ENCODE measurements around the gene HOXA3. TPM values are rescaled to one million over a fixed set of nuclear protein-coding genes. Genes with fewer than 3 reads are reported as not detected.

HOXA3 gene
- total RNA-seq, 2 donors from 2014 or later, result 13.3 to 14.1 TPM

- no peaks in the 10 kb centered on the region for H3K9me3 ChIP-seq
- peak overlapping the region; percentile 94 for H3K27ac ChIP-seq
- no peaks in the 10 kb centered on the region for H3K36me3 ChIP-seq
- no peak for DNase-seq
- H3K9ac ChIP-seq (ENCODE audit: low read depth in 2 of 2, low read length in 2 of 2), result peak overlapping the region in 1 of 2 donors; percentile 98
- TF ChIP-seq CTCF (IDR thresholded peaks at IDR 0.05), result no peak
- peaks cover 11% of the 10 kb centered on the region for H3K27me3 ChIP-seq
- H3K4me1 ChIP-seq, result peaks cover 5% of the 10 kb centered on the region
- H3K4me3 ChIP-seq, result peak overlapping the region; percentile 64
- intact Hi-C loops (cut with DNase I), result loop anchor here (5.0 kb wide), 1 partner anchor 790 kb away; no protein-coding TSS in a partner anchor
Measured at GRCh38 chr7:27162561-27163287, 10.3 kb upstream of the HOXA3 start.

- H3K36me3 ChIP-seq, result no peaks in the 10 kb centered on the region
- H3K4me3 ChIP-seq, result peak overlapping the region; percentile 64
- peaks cover 5% of the 10 kb centered on the region for H3K4me1 ChIP-seq
- peak overlapping the region; percentile 94 for H3K27ac ChIP-seq
- no peaks in the 10 kb centered on the region for H3K9me3 ChIP-seq
- peak overlapping the region; percentile 52 to 98 for H3K9ac ChIP-seq (ENCODE audit: low read depth in 2 of 2, low read length in 2 of 2)
- no peak for DNase-seq
- H3K27me3 ChIP-seq, result peaks cover 11% of the 10 kb centered on the region
- TF ChIP-seq CTCF (IDR thresholded peaks at IDR 0.05), result no peak
- intact Hi-C loops (cut with DNase I), result loop anchor here (5.0 kb wide), 1 partner anchor 790 kb away; no protein-coding TSS in a partner anchor
Measured at GRCh38 chr7:27161721-27162560, 9.6 kb upstream of the HOXA3 start.

- no peaks in the 10 kb centered on the region for H3K9me3 ChIP-seq
- no peak for TF ChIP-seq CTCF (IDR thresholded peaks at IDR 0.05)
- H3K27me3 ChIP-seq, result peaks cover 9% of the 10 kb centered on the region
- H3K27ac ChIP-seq, result peak overlapping the region; percentile 94
- peak overlapping the region; percentile 64 for H3K4me3 ChIP-seq
- peak overlapping the region in 1 of 2 donors; percentile 100 for H3K9ac ChIP-seq (ENCODE audit: low read depth in 2 of 2, low read length in 2 of 2)
- no peaks in the 10 kb centered on the region for H3K36me3 ChIP-seq
- peaks cover 5% of the 10 kb centered on the region for H3K4me1 ChIP-seq
- intact Hi-C loops (cut with DNase I), result loop anchor here (5.0 kb wide), 1 partner anchor 789 kb away; no protein-coding TSS in a partner anchor
- peak; percentile 76 for DNase-seq
Measured at GRCh38 chr7:27161214-27161720, 8.9 kb upstream of the HOXA3 start.

- peaks cover 5% of the 10 kb centered on the region for H3K4me1 ChIP-seq
- DNase-seq, result peak; percentile 91
- TF ChIP-seq CTCF (IDR thresholded peaks at IDR 0.05), result peak; percentile 99
Measured at GRCh38 chr7:27160546-27161213, 8.3 kb upstream of the HOXA3 start.

GRCh38 chr7:27160145-27160545, 7.8 kb upstream of the HOXA3 start:
- no peak for DNase-seq
- intact Hi-C loops (cut with DNase I), result loop anchor here (5.0 kb wide), 1 partner anchor 788 kb away; no protein-coding TSS in a partner anchor
- peaks cover 8% of the 10 kb centered on the region for H3K4me1 ChIP-seq

More at GRCh38 chr7:27160546-27161213, 8.3 kb upstream of the HOXA3 start:
- intact Hi-C loops (cut with DNase I), result loop anchor here (5.0 kb wide), 1 partner anchor 788 kb away; no protein-coding TSS in a partner anchor
- Histone ChIP-seq H3K36me3 (no peaks in the 10 kb centered on the region), H3K27ac (peak overlapping the region; percentile 94), H3K9ac (ENCODE audit: low read depth in 2 of 2, low read length in 2 of 2) (peak overlapping the region; percentile 77 to 100), H3K9me3 (no peaks in the 10 kb centered on the region), H3K27me3 (peaks cover 4% of the 10 kb centered on the region), H3K4me3 (peak overlapping the region; percentile 64)

More at GRCh38 chr7:27160145-27160545, 7.8 kb upstream of the HOXA3 start:
- Histone ChIP-seq H3K27me3 (peaks cover 4% of the 10 kb centered on the region), H3K4me3 (peak overlapping the region; percentile 64), H3K9ac (ENCODE audit: low read depth in 2 of 2, low read length in 2 of 2) (peak overlapping the region; percentile 77 to 100), H3K27ac (peak overlapping the region; percentile 94), H3K9me3 (no peaks in the 10 kb centered on the region), H3K36me3 (no peaks in the 10 kb centered on the region)
- no peak for TF ChIP-seq CTCF (IDR thresholded peaks at IDR 0.05)

All from colonic mucosa (tissue), 4 donors.